Endothelial cell of umbilical vein (primary cell): ENCODE data around the gene CORO1A. TPM values are rescaled to one million over a fixed set of nuclear protein-coding genes. Genes with fewer than 3 reads are reported as not detected.

Source experiments
- BruUV-seq: library from RNA; stranded (reverse); fragments of 400-500 nt; replicated peaks from 2 replicates; lab custom pipeline; 2021; lab: Mats Ljungman, UMichigan
- CTCF ChIA-PET: fragments of 300-600, 350-600 bp; sonication (Branson Sonifier 250); formaldehyde crosslinking; loops from one replicate; lab custom pipeline; 2021; ENCODE audit warnings: antibody characterized with exemption, inconsistent platforms; lab: Charles Lee
- POLR2A ChIA-PET: fragments of 300-600, 350-600 bp; sonication (Branson Sonifier 250); formaldehyde crosslinking; loops from one replicate; lab custom pipeline; 2021; ENCODE audit warnings: antibody characterized with exemption, inconsistent platforms; lab: Charles Lee
- DNase-seq: peaks from one replicate; pipeline ENCODE4 v3.0.0-alpha.2; 2011; ENCODE audit warnings: low read depth, low spot score
- FAIRE-seq: peaks from 2 replicates; lab custom pipeline; 2011; peaks lifted over from hg19 to GRCh38; lab: Jason Lieb, UNC
- H2AFZ ChIP-seq: 2 replicates; pipeline ENCODE4 v1.6.0; 2012; ENCODE audit warnings: low read depth, low read length, control low read depth, inconsistent platforms
- H3K27ac ChIP-seq: 2 replicates; pipeline ENCODE4 v1.5.1; 2011; ENCODE audit warnings: low read depth, mild to moderate bottlenecking, control low read depth, low read length, moderate library complexity; ENCODE audit not compliant: insufficient read depth
- H3K27me3 ChIP-seq, 2 experiments: 2 replicates each; pipeline versions ENCODE4 v1.6.0 to v1.6.1; 2011; ENCODE audit warnings: low read length in 2 of 2, mixed read lengths in 1 of 2; ENCODE audit not compliant: control insufficient read depth in 2 of 2, insufficient read depth in 2 of 2
- H3K36me3 ChIP-seq, 2 experiments: 2 replicates in 1 of 2; 3 replicates in 1 of 2; pipeline ENCODE4 v1.5.1; 2011; ENCODE audit warnings: low read length in 2 of 2, mild to moderate bottlenecking in 1 of 2, moderate library complexity in 1 of 2; ENCODE audit not compliant: control insufficient read depth in 2 of 2, insufficient read depth in 2 of 2; ENCODE audit errors: extremely low read depth in 1 of 2
- H3K4me1 ChIP-seq: 3 replicates; pipeline ENCODE4 v1.5.1; 2011; ENCODE audit warnings: mild to moderate bottlenecking, low read length; ENCODE audit not compliant: control insufficient read depth, insufficient read depth; ENCODE audit errors: extremely low read depth
- H3K4me2 ChIP-seq: 2 replicates; pipeline ENCODE4 v1.6.1; 2011; ENCODE audit warnings: low read length, control low read depth, mixed read lengths; ENCODE audit not compliant: insufficient read depth
- H3K4me3 ChIP-seq, 3 experiments: fragments of 200-600 bp in 1 of 3; sonication (generic), shearing (Covaris generic) in 1 of 3; replicated peaks in 1 of 3; 2 replicates each; pipeline ENCODE4 v1.5.1; 2011 to 2016; ENCODE audit warnings: control low read depth in 3 of 3, low read length in 3 of 3, mild to moderate bottlenecking in 2 of 3, inconsistent platforms in 1 of 3, low read depth in 1 of 3, moderate library complexity in 1 of 3; ENCODE audit not compliant: insufficient read depth in 1 of 3
- H3K79me2 ChIP-seq: 2 replicates; pipeline ENCODE4 v1.6.0; 2012; ENCODE audit warnings: low read length, inconsistent platforms; ENCODE audit not compliant: control insufficient read depth, insufficient read depth
- H3K9ac ChIP-seq: replicated peaks from 2 replicates; pipeline ENCODE3; 2011; ENCODE audit warnings: low read length, control low read depth; ENCODE audit not compliant: insufficient read depth; ENCODE audit errors: extremely low read depth
- H3K9me1 ChIP-seq: replicated peaks from 3 replicates; pipeline ENCODE4 v1.6.0; 2011; ENCODE audit warnings: mild to moderate bottlenecking, low read length; ENCODE audit not compliant: control insufficient read depth, insufficient read depth; ENCODE audit errors: extremely low read depth
- H3K9me3 ChIP-seq: replicated peaks from 2 replicates; pipeline ENCODE4 v1.5.1; 2012; ENCODE audit warnings: low read length, inconsistent platforms; ENCODE audit not compliant: control insufficient read depth, insufficient read depth
- H4K20me1 ChIP-seq: replicated peaks from 2 replicates; pipeline ENCODE3; 2011; ENCODE audit warnings: mild to moderate bottlenecking, low read length; ENCODE audit not compliant: control insufficient read depth, insufficient read depth; ENCODE audit errors: extremely low read depth
- EZH2 ChIP-seq: IDR thresholded peaks from 2 replicates; pipeline ENCODE4 v1.6.1; 2012; ENCODE audit warnings: borderline replicate concordance, low read depth, mild to moderate bottlenecking, moderate library complexity, low read length, inconsistent platforms; ENCODE audit not compliant: severe bottlenecking
- FOS ChIP-seq: IDR thresholded peaks from 2 replicates; pipeline ENCODE4 v1.6.1; 2011; ENCODE audit warnings: mild to moderate bottlenecking, low read length, moderate library complexity, borderline replicate concordance; ENCODE audit not compliant: insufficient read depth
- GATA2 ChIP-seq: IDR thresholded peaks from 2 replicates; pipeline ENCODE4 v1.7.0; 2011; ENCODE audit warnings: low read depth, mild to moderate bottlenecking, moderate library complexity, mixed read lengths, low read length; ENCODE audit not compliant: insufficient read length, insufficient read depth
- JUN ChIP-seq: IDR thresholded peaks from 2 replicates; pipeline ENCODE4 v1.6.1; 2011; ENCODE audit warnings: borderline replicate concordance, low read depth; ENCODE audit not compliant: insufficient read length, insufficient read depth
- MYC ChIP-seq: IDR thresholded peaks from one replicate; pipeline ENCODE4 v1.6.1; 2011; ENCODE audit warnings: mild to moderate bottlenecking, low read depth, low read length
- POLR2A ChIP-seq: IDR thresholded peaks from 2 replicates; pipeline ENCODE4 v1.6.1; 2012; ENCODE audit warnings: low read depth, mild to moderate bottlenecking, control low read depth, low read length
- POLR2AphosphoS5 ChIP-seq: IDR thresholded peaks from 2 replicates; pipeline ENCODE4 v1.6.1; 2012; ENCODE audit warnings: low read depth, mild to moderate bottlenecking, control low read depth, low read length, moderate library complexity; ENCODE audit not compliant: insufficient read depth
- dilution Hi-C: fragments of 300-500 bp; cut with MboI; formaldehyde crosslinking; loops from one replicate; pipeline ENCODE4 v1.15.0; 2019; ENCODE audit warnings: low sequenced_read_pairs; ENCODE audit not compliant: extremely low pct_ligation_motif_present
- intact Hi-C: fragments of 100-400 bp; cut with micrococcal nuclease; formaldehyde crosslinking; loops from one replicate; pipeline ENCODE4 v1.10.0; 2022
- polyA plus RNA-seq, 4 experiments: library from polyadenylated mRNA; depleted of rRNA in 3 of 4; stranded (reverse) in 3 of 4; unstranded in 1 of 4; fragments of >200 nt; gene quantifications; 2 replicates each; pipeline versions ENCODE4 v1.2.1 to v1.2.3, GENCODE V29; 2011 to 2012; ENCODE audit warnings: missing spikeins in 1 of 4
- total RNA-seq: library from RNA; stranded (reverse); gene quantifications from 2 replicates; pipeline ENCODE4 v1.2.3, GENCODE V29; 2021
- TF ChIP-seq, protein P1 (sequence below): IDR thresholded peaks from 2 replicates; pipeline ENCODE4 v1.6.1; 2011; ENCODE audit not compliant: insufficient read depth, insufficient read length
- TF ChIP-seq, protein P2 (sequence below), 2 donors: IDR thresholded peaks; 1 replicate in 1 of 2; 2 replicates in 1 of 2; pipeline ENCODE4 v1.5.1; 2011; ENCODE audit warnings: low read length in 2 of 2, mild to moderate bottlenecking in 2 of 2, moderate library complexity in 2 of 2, control low read depth in 1 of 2, inconsistent platforms in 1 of 2, low read depth in 1 of 2; ENCODE audit not compliant: insufficient read depth in 1 of 2; ENCODE audit errors: extremely low read depth in 1 of 2

CORO1A gene
- total and polyA plus RNA-seq, 2 donors (not counting 3 experiments of a cell fraction or from before 2014, with no cell fraction given): 6.1 to 6.4 TPM

DNA sequence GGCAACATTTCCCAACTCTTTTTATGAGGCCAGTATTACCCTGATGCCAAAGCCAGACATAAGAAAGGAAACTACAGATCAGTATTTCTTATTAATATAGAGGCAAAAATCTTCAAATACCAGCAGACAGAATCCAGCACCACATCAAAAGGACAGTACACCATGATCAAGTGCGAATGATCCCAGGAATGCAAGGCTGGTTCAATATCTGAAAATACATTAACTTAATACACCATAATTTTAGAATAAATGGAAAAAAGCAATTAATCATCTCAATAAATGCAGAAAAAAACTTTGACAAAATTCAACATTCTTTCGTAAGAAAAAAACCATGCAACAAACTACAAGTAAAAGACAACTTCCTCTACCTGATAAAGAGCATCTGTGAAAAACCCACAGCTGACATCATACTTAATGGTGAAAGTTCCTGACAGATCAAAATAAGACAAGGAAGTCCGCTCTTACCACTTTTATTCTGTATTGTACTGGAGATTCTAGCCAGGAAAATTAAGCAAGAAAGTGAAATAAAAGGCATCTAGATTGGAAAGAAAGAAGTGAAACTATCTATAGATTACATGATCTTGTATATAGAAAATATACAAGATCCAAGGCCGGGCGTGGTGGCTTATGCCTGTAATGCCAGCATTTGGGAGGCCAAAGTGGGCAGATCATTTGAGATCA, 34.0 kb upstream of the CORO1A start:
- dilution Hi-C loops (no loop called here), intact Hi-C loops (no loop called here)
- BruUV-seq: no TSS peak
- no peaks in the 10 kb centered on the region for H3K27me3 ChIP-seq
- H3K4me3 ChIP-seq: no peak overlapping the region
- H2AFZ ChIP-seq: no peak overlapping the region
- H3K9me1 ChIP-seq: no peaks in the 10 kb centered on the region
- H3K79me2 ChIP-seq: no peaks in the 10 kb centered on the region
- DNase-seq (no peak), FAIRE-seq (no peak)
- no peak overlapping the region for H3K9ac ChIP-seq
- POLR2A ChIA-PET: no interaction called here
- H3K4me2 ChIP-seq: no peak overlapping the region
- H3K4me1 ChIP-seq: no peaks in the 10 kb centered on the region
- no peaks in the 10 kb centered on the region for H3K36me3 ChIP-seq
- H4K20me1 ChIP-seq: no peaks in the 10 kb centered on the region
- H3K27ac ChIP-seq: no peak overlapping the region
- CTCF ChIA-PET: interaction anchor here (0.5 kb wide), 1 partner anchor 8 kb away, joined by 5 read pairs; no protein-coding TSS in a partner anchor
- H3K9me3 ChIP-seq: no peaks in the 10 kb centered on the region
- no peak for TF ChIP-seq POLR2A
- no peak for TF ChIP-seq FOS
- TF ChIP-seq, protein P1, sequence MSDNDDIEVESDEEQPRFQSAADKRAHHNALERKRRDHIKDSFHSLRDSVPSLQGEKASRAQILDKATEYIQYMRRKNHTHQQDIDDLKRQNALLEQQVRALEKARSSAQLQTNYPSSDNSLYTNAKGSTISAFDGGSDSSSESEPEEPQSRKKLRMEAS: no peak
- no peak for TF ChIP-seq POLR2AphosphoS5
- TF ChIP-seq EZH2: no peak
- TF ChIP-seq, protein P2, sequence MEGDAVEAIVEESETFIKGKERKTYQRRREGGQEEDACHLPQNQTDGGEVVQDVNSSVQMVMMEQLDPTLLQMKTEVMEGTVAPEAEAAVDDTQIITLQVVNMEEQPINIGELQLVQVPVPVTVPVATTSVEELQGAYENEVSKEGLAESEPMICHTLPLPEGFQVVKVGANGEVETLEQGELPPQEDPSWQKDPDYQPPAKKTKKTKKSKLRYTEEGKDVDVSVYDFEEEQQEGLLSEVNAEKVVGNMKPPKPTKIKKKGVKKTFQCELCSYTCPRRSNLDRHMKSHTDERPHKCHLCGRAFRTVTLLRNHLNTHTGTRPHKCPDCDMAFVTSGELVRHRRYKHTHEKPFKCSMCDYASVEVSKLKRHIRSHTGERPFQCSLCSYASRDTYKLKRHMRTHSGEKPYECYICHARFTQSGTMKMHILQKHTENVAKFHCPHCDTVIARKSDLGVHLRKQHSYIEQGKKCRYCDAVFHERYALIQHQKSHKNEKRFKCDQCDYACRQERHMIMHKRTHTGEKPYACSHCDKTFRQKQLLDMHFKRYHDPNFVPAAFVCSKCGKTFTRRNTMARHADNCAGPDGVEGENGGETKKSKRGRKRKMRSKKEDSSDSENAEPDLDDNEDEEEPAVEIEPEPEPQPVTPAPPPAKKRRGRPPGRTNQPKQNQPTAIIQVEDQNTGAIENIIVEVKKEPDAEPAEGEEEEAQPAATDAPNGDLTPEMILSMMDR (IDR thresholded peaks at IDR 0.05; ENCODE audit: extremely low read depth in 1 of 2, insufficient read depth in 1 of 2, low read depth in 1 of 2, low read length in 2 of 2): no peak
- TF ChIP-seq GATA2: no peak
- no peak for TF ChIP-seq MYC
- TF ChIP-seq JUN: no peak
